ENCODE measurements around the gene CRX.
"Not testable (repeated sequence)": the region's sequence is repeated elsewhere in the genome, so short reads cannot be mapped to it uniquely, and the experiment has no call there.

DNA sequence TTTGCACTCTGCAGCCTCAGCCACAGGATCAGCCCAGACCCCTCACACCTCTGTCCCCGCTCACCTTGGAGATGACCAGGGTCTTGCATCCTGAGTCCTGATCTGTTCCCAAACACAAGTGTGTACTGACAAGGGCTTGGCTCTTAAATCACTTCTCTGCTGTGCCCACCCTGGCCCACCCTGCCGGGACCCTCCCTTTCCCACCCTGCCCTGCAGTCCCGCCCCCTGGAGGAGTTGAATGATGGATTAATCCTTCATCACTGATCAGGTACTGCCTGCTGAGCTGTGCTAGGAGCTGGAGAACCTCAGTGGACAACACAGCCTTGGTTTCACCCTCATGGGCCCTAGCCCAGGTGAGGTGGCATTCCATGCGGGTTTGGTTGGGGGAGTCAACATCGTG lies 17.3 kb upstream of the CRX start, which contains the start of gene TPRX1:
- TF ChIP-seq, protein P1, sequence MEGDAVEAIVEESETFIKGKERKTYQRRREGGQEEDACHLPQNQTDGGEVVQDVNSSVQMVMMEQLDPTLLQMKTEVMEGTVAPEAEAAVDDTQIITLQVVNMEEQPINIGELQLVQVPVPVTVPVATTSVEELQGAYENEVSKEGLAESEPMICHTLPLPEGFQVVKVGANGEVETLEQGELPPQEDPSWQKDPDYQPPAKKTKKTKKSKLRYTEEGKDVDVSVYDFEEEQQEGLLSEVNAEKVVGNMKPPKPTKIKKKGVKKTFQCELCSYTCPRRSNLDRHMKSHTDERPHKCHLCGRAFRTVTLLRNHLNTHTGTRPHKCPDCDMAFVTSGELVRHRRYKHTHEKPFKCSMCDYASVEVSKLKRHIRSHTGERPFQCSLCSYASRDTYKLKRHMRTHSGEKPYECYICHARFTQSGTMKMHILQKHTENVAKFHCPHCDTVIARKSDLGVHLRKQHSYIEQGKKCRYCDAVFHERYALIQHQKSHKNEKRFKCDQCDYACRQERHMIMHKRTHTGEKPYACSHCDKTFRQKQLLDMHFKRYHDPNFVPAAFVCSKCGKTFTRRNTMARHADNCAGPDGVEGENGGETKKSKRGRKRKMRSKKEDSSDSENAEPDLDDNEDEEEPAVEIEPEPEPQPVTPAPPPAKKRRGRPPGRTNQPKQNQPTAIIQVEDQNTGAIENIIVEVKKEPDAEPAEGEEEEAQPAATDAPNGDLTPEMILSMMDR (IDR thresholded peaks at IDR 0.05): not testable (repeated sequence)
- TF ChIP-seq EZH2 (IDR thresholded peaks at IDR 0.05; ENCODE audit: borderline replicate concordance, insufficient read depth, low read depth, low read length, poor library complexity, severe bottlenecking): not testable (repeated sequence)

Data from B cell (primary cell).